ENCODE results near the gene PDZRN3.

Gene PDZRN3

DNA sequence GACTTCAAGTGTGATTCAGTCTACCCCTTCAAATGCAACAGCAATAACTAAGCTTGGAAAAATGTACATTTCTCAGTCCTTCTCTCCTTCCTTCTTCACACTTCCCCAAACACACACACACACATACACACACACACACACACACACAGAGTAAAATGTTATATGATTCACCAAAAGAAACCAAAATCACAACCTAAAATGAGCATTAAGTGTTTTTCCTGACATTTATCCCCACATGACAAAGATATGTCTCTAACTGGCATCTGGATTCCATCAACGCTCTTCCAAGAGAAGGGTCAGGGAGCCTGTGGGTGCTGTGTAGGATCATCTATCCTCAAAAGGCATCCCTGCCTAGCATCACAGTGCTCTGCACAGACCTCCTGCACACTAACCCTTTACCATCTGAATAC lies 21.0 kb downstream of the PDZRN3 start:
- Histone ChIP-seq H3K27ac (replicated peaks) (no peak overlapping the region), H3K27me3 (ENCODE audit: insufficient read depth, poor library complexity, severe bottlenecking) (peaks cover 2% of the 10 kb centered on the region), H3K4me3 (replicated peaks; ENCODE audit: insufficient read depth, low read length) (no peak overlapping the region)
- TF ChIP-seq, protein P1, sequence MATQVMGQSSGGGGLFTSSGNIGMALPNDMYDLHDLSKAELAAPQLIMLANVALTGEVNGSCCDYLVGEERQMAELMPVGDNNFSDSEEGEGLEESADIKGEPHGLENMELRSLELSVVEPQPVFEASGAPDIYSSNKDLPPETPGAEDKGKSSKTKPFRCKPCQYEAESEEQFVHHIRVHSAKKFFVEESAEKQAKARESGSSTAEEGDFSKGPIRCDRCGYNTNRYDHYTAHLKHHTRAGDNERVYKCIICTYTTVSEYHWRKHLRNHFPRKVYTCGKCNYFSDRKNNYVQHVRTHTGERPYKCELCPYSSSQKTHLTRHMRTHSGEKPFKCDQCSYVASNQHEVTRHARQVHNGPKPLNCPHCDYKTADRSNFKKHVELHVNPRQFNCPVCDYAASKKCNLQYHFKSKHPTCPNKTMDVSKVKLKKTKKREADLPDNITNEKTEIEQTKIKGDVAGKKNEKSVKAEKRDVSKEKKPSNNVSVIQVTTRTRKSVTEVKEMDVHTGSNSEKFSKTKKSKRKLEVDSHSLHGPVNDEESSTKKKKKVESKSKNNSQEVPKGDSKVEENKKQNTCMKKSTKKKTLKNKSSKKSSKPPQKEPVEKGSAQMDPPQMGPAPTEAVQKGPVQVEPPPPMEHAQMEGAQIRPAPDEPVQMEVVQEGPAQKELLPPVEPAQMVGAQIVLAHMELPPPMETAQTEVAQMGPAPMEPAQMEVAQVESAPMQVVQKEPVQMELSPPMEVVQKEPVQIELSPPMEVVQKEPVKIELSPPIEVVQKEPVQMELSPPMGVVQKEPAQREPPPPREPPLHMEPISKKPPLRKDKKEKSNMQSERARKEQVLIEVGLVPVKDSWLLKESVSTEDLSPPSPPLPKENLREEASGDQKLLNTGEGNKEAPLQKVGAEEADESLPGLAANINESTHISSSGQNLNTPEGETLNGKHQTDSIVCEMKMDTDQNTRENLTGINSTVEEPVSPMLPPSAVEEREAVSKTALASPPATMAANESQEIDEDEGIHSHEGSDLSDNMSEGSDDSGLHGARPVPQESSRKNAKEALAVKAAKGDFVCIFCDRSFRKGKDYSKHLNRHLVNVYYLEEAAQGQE (IDR thresholded peaks at IDR 0.05; ENCODE audit: insufficient replicate concordance, low read depth), result no peak
- TF ChIP-seq, protein P2, sequence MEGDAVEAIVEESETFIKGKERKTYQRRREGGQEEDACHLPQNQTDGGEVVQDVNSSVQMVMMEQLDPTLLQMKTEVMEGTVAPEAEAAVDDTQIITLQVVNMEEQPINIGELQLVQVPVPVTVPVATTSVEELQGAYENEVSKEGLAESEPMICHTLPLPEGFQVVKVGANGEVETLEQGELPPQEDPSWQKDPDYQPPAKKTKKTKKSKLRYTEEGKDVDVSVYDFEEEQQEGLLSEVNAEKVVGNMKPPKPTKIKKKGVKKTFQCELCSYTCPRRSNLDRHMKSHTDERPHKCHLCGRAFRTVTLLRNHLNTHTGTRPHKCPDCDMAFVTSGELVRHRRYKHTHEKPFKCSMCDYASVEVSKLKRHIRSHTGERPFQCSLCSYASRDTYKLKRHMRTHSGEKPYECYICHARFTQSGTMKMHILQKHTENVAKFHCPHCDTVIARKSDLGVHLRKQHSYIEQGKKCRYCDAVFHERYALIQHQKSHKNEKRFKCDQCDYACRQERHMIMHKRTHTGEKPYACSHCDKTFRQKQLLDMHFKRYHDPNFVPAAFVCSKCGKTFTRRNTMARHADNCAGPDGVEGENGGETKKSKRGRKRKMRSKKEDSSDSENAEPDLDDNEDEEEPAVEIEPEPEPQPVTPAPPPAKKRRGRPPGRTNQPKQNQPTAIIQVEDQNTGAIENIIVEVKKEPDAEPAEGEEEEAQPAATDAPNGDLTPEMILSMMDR (IDR thresholded peaks at IDR 0.05; ENCODE audit: insufficient read depth, low read length), result no peak
- no peak for TF ChIP-seq GABPA (IDR thresholded peaks at IDR 0.05; ENCODE audit: low read depth)
- peak; percentile 45; the same call in 1 of the 2 replicates for TF ChIP-seq SPI1 (IDR thresholded peaks at IDR 0.05; ENCODE audit: borderline replicate concordance, low read depth)
- DNase-seq (ENCODE audit: low read depth in 1 of 2, low spot score in 1 of 2), result no peak

DNA sequence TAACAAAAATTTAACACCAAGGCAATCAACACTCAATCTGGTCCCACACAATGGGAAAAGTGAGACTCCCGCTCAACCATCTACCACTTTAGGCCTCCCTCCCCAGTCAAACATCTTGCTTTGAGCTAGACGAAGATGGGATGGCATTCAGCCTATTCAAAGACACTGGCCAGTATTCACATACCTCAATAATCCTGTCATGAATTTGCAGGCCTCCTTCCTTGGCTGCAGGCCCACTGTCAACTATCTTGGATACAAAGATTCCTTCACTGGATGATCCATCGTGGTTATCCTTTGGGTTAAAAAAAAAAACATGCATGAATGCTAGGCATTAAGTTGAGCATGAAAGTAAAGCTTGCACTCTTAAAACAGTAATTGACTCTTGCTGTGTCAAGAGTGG lies 22.6 kb downstream of the PDZRN3 start:
- no peak overlapping the region for H3K27ac ChIP-seq (replicated peaks)
- TF ChIP-seq SPI1 (IDR thresholded peaks at IDR 0.05; ENCODE audit: borderline replicate concordance, low read depth), result no peak
- TF ChIP-seq, protein P2 (IDR thresholded peaks at IDR 0.05; ENCODE audit: insufficient read depth, low read length), result no peak
- no peak overlapping the region for H3K4me3 ChIP-seq (replicated peaks; ENCODE audit: insufficient read depth, low read length)
- DNase-seq (ENCODE audit: low read depth in 1 of 2, low spot score in 1 of 2), result no peak
- peaks cover 2% of the 10 kb centered on the region for H3K27me3 ChIP-seq (ENCODE audit: insufficient read depth, poor library complexity, severe bottlenecking)

DNA sequence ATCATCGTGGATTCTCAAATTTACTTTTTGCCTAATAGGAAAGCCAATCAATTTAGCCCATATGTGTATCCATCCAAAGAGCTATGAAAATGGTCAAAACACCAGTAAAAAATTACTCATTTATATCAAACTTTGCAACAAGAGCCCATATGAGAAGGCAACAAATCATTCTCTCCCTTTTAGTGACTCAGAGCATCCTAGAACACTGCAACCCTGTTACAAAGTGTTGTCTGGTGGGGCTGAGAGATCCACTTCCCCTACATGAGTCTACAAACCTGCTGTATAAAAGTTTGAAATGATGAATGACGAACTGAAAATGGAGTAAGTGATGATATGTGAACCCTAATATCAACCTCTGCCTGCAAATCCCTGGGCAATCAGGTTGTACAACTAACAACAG lies 23.3 kb downstream of the PDZRN3 start:
- Histone ChIP-seq H3K4me3 (replicated peaks; ENCODE audit: insufficient read depth, low read length) (no peak overlapping the region), H3K27ac (replicated peaks) (no peak overlapping the region), H3K27me3 (ENCODE audit: insufficient read depth, poor library complexity, severe bottlenecking) (peaks cover 2% of the 10 kb centered on the region)
- TF ChIP-seq, protein P1 (IDR thresholded peaks at IDR 0.05; ENCODE audit: insufficient replicate concordance, low read depth), result no peak
- no peak for DNase-seq (ENCODE audit: low read depth in 1 of 2, low spot score in 1 of 2)

DNA sequence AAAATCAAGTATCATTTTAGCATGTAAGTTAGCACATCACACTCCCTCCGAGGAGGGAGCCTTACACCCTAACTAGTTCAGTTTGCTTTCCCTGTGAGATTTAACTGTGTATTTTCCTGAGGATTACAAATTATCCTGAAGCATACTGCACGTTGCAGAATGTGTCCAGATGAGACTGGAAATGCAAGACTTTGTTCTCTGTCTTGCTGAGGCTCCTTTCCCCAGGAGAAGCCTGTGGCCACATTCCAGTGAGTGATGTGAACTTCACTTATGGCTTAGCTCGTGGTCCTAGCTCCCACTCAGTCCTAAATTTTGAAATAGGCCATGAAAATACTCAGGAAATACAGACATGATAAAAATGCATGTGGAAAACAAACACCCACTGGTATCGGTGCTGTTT lies 23.7 kb downstream of the PDZRN3 start:
- DNase-seq (ENCODE audit: low read depth in 1 of 2, low spot score in 1 of 2), result no peak
- H3K4me3 ChIP-seq (replicated peaks; ENCODE audit: insufficient read depth, low read length), result no peak overlapping the region

More for the DNA sequence above, 23.7 kb downstream of the PDZRN3 start:
- Histone ChIP-seq H3K27ac (replicated peaks) (no peak overlapping the region), H3K27me3 (ENCODE audit: insufficient read depth, poor library complexity, severe bottlenecking) (peaks cover 2% of the 10 kb centered on the region)
- TF ChIP-seq GABPA (IDR thresholded peaks at IDR 0.05; ENCODE audit: low read depth), result no peak
- TF ChIP-seq, protein P2 (IDR thresholded peaks at IDR 0.05; ENCODE audit: insufficient read depth, low read length), result no peak
- no peak for TF ChIP-seq POLR2AphosphoS5 (IDR thresholded peaks at IDR 0.05; ENCODE audit: low read depth)
